Activated naive CD4-positive, alpha-beta T cell (primary cell): ENCODE results near the gene TMOD4.
"Not testable (repeated sequence)": the region's sequence is repeated elsewhere in the genome, so short reads cannot be mapped to it uniquely, and the experiment has no call there.

ENCODE experiments used
- DNase-seq, 4 experiments: peaks; one replicate each; lab custom pipeline; 2025; lab: John Stamatoyannopoulos, UW

The TMOD4 gene

GRCh38 chr1:151175863-151176262, at the start of gene TMOD4:
TMOD4 (minus strand) TSS chr1:151175981; CDS start chr1:151174875, 1,106 bp downstream.
- no peak for DNase-seq

DNA sequence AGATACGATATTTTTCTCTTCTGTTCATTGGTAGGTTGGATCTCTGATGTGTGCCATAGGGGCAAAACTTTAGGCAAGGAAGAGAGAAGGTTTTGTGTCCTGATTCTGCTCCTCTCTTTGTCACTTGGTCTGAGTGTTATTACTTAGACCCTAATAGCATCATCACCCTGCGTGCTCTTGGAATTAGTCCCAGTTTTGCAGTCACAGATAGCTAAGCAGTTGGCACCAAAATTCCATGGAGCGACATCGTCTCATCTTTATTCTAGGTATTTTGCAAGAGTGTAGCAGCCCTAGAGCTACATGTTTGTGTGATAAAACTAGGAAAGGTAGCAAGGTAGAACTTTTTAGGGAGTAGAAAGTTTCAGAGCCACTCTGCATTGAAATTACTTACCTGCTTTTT, 46.3 kb upstream of the TMOD4 start:
- DNase-seq, result no peak

DNA sequence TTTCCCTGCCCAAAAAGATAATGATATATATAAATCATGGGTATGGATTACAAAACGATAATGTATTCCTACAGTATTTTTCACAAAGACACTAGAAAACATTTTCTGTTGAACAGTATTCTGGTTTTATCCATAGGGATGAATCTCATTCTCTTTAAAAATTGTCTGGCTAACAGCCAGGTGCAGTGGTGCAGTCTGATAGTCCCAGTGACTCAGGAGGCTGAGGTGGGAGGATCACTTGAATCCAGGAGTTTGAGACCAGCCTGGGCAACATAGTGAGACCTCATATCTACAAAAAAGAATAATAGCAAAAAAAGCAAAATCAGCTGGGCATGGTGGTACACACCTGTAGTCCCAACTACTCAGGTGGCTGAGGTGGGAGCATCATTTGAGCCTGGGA, 45.8 kb upstream of the TMOD4 start:
- no peak for DNase-seq

- no peak for DNase-seq
Measured at GRCh38 chr1:151213560-151213959, 37.8 kb upstream of the TMOD4 start.

DNA sequence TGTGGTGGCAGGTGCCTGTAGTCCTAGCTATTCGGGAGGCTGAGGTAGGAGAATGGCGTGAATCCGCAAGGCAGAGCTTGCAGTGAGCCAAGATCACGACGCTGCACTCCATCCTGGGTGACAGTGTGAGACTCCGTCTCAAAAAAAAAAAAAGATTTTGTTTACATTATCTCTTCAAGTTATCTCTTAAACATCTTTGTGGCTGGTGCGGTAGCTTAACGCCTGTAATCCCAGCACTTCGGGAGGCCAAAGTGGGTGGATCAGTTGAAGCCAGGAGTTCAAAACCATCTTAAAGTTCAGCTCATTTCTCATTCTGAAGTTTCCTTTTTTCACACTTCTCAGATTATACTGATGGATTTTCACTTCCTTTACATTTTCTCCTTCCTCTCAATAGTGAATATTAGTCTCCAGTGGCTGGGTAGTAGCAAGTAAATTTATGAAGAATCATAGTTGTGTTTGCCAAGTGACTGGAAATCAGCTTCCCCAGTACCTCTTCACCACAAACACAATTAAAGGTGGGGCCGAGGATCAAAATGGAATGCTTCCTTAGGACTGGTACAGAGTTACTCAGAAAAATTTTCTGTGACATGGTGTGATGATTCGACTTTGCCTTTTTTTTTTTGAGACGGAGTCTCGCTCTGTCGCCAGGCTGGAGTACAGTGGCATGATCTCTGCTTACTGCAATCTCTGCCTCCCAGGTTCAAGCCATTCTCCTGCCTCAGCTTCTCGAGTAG, 36.4 kb upstream of the TMOD4 start:
- no peak for DNase-seq

DNA sequence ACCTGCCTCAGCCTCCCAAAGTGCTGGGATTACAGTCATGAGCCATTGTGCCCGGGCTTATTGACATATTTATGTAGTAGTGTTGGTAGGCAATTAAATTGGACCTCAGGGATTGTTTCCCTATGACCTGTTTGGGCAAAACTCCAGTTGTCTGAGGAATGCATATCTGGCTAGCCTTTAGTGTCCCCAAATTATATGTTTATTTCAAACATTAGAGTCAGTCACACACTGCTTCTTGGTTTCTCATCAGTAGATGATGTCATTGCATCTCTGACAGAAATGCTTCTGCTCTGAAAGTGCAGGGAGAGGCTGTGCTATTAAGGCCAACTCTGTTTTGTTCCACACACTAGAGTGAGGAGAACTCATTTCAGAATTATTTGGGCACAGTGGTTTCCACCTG, 35.0 kb upstream of the TMOD4 start:
- no peak for DNase-seq

DNA sequence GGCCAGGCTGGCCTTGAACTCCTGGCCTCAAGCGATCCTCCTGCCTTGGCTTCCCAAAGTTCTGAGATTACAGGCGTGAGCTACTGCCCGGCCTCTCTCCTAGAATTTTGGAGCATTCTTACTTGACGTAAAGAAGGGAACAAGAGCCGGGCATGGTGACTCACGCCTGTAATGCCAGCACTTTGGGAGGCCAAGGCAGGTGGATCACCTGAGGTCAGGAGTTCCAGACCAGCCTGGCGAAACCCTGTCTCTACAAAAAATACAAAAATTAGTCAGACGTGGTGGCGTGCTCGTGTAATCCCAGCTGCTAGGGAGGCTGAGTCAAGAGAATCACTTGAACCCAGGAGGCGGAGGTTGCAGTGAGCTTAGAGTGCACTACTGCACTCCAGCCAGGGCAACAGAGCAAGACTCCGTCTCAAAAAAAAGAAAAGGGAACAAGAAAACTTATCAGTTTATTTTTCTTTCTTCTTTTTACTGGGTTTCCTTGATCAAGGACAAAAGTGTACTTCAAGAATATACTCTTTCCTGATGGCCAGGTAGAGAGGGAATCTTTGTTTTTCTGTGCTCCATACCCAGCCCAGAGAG, 29.7 kb upstream of the TMOD4 start:
- DNase-seq, result not testable (repeated sequence)

DNA sequence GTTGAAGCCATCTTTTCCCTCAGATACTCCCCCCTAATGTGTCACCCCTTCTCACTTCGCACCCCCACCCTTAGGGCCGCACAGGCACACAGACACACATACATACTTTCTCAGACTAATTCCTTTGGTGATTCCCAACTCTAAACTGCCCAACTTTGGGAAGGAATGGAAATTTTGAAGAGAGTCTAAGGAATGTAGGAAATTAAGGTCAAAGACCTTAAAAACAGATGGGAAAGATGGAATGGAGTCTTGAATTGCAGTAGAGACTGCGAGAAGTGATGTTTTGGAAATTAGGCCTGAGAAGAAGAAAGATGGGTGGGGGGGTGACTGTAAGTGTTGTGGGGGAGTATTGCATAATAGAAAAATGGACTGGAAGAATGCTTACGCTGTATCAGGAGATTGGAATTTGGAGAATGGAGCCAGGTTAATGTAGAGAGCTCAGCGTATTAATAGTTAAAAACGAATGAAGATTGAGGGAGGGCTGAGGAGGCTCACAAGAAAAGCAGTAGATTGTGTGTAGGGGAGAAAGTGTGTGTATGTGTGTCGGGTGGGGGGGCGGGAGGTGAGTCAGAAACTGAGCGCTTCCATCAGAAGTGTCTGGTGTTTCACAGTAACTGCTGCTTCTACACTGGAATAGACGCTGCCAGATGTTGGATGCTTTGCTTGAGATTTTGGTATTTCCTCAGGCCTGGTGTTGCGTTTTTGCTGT, 24.2 kb upstream of the TMOD4 start:
- peak in 1 of 4 experiments; percentile 4 for DNase-seq

DNA sequence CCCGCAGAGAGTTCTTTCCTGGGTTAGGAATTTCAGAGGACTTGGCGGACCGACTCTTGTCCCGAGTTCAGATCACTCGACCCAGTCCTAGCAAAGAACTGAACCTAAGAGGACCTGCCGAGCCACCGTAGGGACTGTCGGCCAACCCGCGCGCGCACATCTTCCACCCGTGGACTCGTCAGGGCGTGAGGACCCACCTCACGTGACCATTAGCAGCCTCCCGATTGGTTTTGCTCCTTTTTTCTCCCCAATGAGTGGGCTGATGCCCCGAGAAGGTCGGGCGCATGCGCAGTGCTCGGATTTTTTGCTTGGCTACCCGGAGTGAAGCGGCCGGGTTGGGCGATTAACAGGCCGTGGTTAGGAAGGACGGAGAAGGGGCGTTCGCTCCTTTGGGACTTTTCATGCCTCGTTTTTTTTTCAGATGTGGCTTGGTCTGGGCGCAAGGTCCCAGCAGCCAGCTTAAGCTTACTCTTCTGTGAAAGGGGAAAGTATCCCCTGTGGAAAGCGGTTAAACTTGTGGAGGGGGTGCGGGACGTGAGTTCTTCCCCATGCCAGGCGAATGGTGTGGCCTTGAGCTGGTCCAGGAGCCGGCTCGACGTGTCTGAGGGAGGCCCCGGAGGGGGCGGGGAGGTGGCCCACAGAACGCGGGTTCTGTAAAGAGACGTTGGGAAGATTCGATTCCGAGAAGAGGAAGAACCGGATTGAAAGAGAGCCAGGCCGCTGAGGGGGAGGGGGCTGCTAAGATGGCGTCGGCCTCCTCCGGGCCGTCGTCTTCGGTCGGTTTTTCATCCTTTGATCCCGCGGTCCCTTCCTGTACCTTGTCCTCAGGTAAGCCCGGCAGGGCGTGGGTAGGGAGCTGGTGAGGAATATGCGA, 22.7 kb upstream of the TMOD4 start, which contains the start of gene PIP5K1A:
Gene PIP5K1A, plus strand, starts transcription at position 299 of the 874 bp plus-strand sequence. Its CDS starts 445 bp downstream, at position 744.
- DNase-seq, result peak; percentile 97 to 99 (median 98)

DNA sequence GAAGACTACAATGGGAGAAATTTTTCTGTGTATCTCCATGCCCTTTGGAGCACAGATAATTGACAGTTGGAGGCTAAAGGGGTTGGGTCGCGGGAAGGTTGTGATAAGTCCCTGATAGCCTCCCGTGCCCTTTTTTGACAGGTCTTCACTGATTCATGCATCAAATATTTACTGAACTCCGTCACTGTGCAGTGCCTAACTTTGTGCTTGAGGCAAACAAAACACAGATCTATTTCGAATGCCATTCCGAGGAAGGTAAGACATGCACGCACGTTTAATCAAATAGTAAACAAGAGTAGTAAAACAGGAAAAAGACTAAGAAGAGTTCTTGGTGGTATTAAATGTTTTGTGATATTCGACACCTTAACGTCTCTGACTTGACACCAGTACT, 22.1 kb upstream of the TMOD4 start:
- DNase-seq, result no peak

DNA sequence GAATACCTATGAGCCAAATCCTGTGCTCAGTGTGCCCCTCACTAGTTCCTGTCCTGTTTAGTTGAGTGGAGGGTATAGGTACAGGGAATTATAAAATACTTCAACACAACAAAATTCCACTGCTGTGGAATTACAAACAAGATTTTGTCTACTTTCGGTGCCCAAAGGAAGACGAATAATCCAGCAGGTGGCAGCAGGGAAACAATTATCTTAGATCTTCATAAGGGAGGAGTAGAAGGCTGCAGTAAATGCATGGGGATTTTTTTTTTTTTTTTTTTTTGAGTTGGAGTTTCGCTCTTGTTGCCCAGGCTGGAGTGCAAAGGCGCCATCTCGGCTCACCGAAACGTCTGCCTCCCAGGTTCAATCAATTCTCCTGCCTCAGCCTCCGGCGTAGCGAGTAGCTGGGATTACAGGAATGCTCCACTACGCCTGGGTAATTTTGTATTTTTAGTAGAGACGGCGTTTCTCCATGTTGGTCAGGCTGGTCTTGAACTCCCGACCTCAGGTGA, 20.6 kb upstream of the TMOD4 start:
- peak in 1 of 4 experiments; percentile 15 for DNase-seq

- not testable (repeated sequence) for DNase-seq
Measured at GRCh38 chr1:151194894-151195594, 19.3 kb upstream of the TMOD4 start.

GRCh38 chr1:151193856-151194255, 18.1 kb upstream of the TMOD4 start:
- no peak for DNase-seq

DNA sequence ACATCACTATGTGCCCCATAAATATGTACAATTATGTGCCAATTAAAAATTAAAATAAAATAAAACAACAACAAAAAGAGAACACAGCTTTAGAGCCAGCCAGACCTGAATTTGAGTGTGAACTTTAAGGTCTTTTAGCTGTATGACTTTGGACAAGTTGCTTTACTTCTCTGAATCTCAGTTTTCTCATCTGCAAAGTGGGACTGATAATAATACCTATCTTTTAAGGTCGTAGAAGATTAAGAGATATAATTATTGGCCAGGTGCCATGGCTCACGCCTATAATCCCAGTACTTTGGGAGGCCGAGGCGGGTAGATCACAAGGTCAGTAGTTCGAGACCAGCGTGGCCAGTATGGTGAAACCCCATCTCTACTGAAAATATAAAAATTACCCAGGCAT, 17.5 kb upstream of the TMOD4 start:
- no peak for DNase-seq

DNA sequence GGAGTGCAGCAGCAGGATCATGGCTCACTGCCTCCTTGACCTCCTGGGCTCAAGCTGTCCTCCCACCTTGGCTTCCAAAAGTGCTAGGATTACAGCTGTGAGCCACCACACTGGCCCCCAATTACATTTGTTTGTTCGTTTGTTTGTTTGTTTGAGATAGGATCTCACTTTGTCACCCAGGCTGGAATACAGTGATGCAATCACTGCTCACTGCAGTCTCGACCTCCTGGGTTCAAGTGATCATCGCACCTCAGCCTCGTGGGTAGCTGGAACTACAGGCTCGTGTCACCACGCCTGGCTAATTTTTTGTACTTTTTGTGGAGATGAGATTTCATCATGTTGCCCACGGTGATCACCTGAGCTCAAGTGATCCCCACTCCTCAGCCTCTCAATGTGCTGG, 16.3 kb upstream of the TMOD4 start:
- no peak for DNase-seq

GRCh38 chr1:151189637-151190445, 14.1 kb upstream of the TMOD4 start, which contains the start of gene VPS72:
VPS72 (minus strand) TSS chr1:151190197; CDS start chr1:151190121, 76 bp downstream.
- peak; percentile 54 to 80 (median 66) for DNase-seq

GRCh38 chr1:151188667-151189066, 12.9 kb upstream of the TMOD4 start:
- DNase-seq, result not testable (repeated sequence)

GRCh38 chr1:151187205-151187604, 11.4 kb upstream of the TMOD4 start:
- no peak for DNase-seq

DNA sequence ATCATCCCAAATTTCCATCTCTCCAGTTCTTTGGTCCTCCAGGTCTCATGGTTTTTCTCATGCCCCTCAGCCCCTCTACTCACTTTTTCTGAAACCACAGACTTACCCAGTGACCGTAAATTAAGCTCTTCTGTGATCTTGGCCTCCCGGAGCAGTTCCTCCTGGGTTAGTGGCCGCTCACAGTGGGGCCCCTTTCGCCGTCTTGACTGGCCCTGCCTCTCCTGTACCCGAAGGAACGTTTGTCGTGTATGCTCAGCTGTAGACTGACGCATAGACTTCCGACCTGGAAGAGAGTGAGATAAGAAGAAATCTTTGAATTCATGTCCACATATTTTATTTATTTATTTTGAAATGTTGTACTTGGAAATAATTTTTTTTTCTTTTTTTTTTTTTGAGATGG, 8.4 kb upstream of the TMOD4 start:
- no peak for DNase-seq

- DNase-seq, result no peak
Measured at GRCh38 chr1:151176514-151177045, 799 bp upstream of the TMOD4 start.
